T-helper 1 cell (primary cell): ENCODE results near the gene LIMK1.
A peak's percentile ranks its signal among the peaks of the same experiment; 100 is the strongest.
"Not testable (repeated sequence)": the region's sequence is repeated elsewhere in the genome, so short reads cannot be mapped to it uniquely, and the experiment has no call there.

ENCODE experiments used
- DNase-seq, 5 donors: peaks; one replicate each; pipeline ENCODE4 v3.0.0-alpha.2; 2012 to 2020

Gene LIMK1

GRCh38 chr7:74126220-74126880, 42.7 kb downstream of the LIMK1 start:
- DNase-seq = no peak

GRCh38 chr7:74129887-74130286, 46.3 kb downstream of the LIMK1 start:
- DNase-seq = no peak

- DNase-seq = no peak
Observed at GRCh38 chr7:74130518-74130917, 46.9 kb downstream of the LIMK1 start.

GRCh38 chr7:74134117-74134620, 50.6 kb downstream of the LIMK1 start:
- DNase-seq = peak in 1 of 5 donors; percentile 74

- peak in 2 of 5 donors; percentile 6 to 26 for DNase-seq
Observed at GRCh38 chr7:74138334-74138867, 54.8 kb downstream of the LIMK1 start.

GRCh38 chr7:74138945-74139843, 55.6 kb downstream of the LIMK1 start:
- no peak for DNase-seq

- peak in 1 of 5 donors; percentile 15 for DNase-seq
Observed at GRCh38 chr7:74141705-74142104, 58.1 kb downstream of the LIMK1 start.

- no peak for DNase-seq
Observed at GRCh38 chr7:74143383-74143782, 59.8 kb downstream of the LIMK1 start.

- DNase-seq = no peak
Observed at GRCh38 chr7:74148491-74148890, 64.9 kb downstream of the LIMK1 start.

- no peak for DNase-seq
Observed at GRCh38 chr7:74149071-74149470, 65.5 kb downstream of the LIMK1 start.

GRCh38 chr7:74149603-74150002, 66.0 kb downstream of the LIMK1 start:
- DNase-seq = no peak

- DNase-seq = no peak
Observed at GRCh38 chr7:74153736-74154135, 70.1 kb downstream of the LIMK1 start.

- DNase-seq = no peak
Observed at GRCh38 chr7:74155810-74156395, 72.3 kb downstream of the LIMK1 start.

- no peak for DNase-seq
Observed at GRCh38 chr7:74157605-74158004, 74.0 kb downstream of the LIMK1 start.

- DNase-seq = no peak
Observed at GRCh38 chr7:74164985-74165456, 81.4 kb downstream of the LIMK1 start.

- DNase-seq = no peak
Observed at GRCh38 chr7:74165867-74166593, 82.4 kb downstream of the LIMK1 start.

GRCh38 chr7:74167324-74167723, 83.7 kb downstream of the LIMK1 start:
- not testable (repeated sequence) for DNase-seq
